Measurements from ENCODE around the gene BORCS6. TPM values are rescaled to one million over a fixed set of nuclear protein-coding genes. Genes with fewer than 3 reads are reported as not detected.

The BORCS6 gene
- total RNA-seq, 1 experiment from 2014 or later: 6.4 TPM

DNA sequence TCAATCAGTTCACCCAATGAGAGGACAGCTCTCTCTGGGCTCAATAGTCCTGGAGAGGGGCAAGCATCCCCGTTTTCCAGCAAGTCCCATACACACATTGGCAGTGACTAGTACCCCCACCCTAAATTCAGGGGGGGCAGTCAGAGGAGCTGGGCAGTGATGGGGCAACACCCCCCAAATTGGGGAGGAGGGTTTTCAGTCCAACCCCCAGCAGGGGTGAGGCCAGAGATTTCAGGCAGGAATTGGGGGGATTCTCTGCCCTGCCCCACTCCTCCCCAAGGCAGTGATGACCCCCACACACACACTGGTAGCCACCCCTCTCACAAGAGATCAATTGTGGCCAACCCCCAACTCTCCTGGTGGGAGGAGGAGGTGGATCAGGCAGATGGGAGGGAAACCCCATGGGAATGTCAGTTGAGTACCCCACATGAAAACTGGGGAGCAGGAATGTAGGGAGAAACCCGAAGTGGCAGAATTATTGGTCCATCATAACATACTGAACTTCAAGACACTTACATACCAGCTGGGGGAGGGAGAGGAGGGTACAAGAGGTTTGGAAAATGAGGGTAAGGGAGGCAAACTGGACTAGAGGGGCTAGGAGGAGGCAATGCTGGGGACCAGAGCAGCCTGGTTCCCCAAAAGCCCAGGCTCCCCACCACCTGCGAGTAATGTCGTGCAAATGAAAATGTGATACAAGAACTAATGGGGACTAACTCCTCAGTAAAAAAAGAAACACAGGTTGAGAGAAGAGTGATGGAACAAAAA, 30.3 kb downstream of the BORCS6 start:
- ChIA-PET POLR2A (interaction anchor here (9.4 kb wide), 1 partner anchor 13 kb away, joined by 95 read pairs; no protein-coding TSS in a partner anchor), CTCF (no interaction called here), RAD21 (ENCODE audit: low non-redundant PET in 1 of 2, low total read pairs in 2 of 2, uncharacterized antibody in 2 of 2, unreplicated experiment in 2 of 2) (interaction anchor here in 1 of 2 experiments (0.7 kb wide), 1 partner anchor 276 kb away, joined by 5 read pairs; no protein-coding TSS in a partner anchor)
- no peak for ATAC-seq
- H2AFZ ChIP-seq (ENCODE audit: low read depth, low read length, poor library complexity, severe bottlenecking): no peak overlapping the region
- TF ChIP-seq REST (IDR thresholded peaks at IDR 0.05; ENCODE audit: low read depth) (no peak), ELF1 (IDR thresholded peaks at IDR 0.05; ENCODE audit: borderline replicate concordance, low read depth) (no peak), TCF7L2 (IDR thresholded peaks at IDR 0.05; ENCODE audit: borderline replicate concordance, extremely low read depth, insufficient read depth, insufficient read length) (no peak), POLR2AphosphoS5 (IDR thresholded peaks at IDR 0.05; ENCODE audit: low read depth, low read length) (no peak), EGR1 (IDR thresholded peaks at IDR 0.05; ENCODE audit: low read depth) (no peak), JUND (IDR thresholded peaks at IDR 0.05) (no peak), SP1 (IDR thresholded peaks at IDR 0.05; ENCODE audit: low read depth) (no peak), SRF (IDR thresholded peaks at IDR 0.05; ENCODE audit: low read depth) (no peak), ZFX (IDR thresholded peaks at IDR 0.05) (no peak), EZH2phosphoT487 (IDR thresholded peaks at IDR 0.05; ENCODE audit: borderline replicate concordance) (no peak), YY1 (IDR thresholded peaks at IDR 0.05; ENCODE audit: extremely low read depth, insufficient replicate concordance, low read depth, low read length) (no peak), FOSL1 (IDR thresholded peaks at IDR 0.05; ENCODE audit: low read depth) (no peak), POLR2A (IDR thresholded peaks at IDR 0.05; ENCODE audit: borderline replicate concordance, extremely low read depth, insufficient read depth, insufficient read length) (no peak), ZBTB33 (IDR thresholded peaks at IDR 0.05; ENCODE audit: extremely low read depth, insufficient replicate concordance, low read length) (no peak), EZH2 (IDR thresholded peaks at IDR 0.05) (no peak)
- TF ChIP-seq, protein P1, sequence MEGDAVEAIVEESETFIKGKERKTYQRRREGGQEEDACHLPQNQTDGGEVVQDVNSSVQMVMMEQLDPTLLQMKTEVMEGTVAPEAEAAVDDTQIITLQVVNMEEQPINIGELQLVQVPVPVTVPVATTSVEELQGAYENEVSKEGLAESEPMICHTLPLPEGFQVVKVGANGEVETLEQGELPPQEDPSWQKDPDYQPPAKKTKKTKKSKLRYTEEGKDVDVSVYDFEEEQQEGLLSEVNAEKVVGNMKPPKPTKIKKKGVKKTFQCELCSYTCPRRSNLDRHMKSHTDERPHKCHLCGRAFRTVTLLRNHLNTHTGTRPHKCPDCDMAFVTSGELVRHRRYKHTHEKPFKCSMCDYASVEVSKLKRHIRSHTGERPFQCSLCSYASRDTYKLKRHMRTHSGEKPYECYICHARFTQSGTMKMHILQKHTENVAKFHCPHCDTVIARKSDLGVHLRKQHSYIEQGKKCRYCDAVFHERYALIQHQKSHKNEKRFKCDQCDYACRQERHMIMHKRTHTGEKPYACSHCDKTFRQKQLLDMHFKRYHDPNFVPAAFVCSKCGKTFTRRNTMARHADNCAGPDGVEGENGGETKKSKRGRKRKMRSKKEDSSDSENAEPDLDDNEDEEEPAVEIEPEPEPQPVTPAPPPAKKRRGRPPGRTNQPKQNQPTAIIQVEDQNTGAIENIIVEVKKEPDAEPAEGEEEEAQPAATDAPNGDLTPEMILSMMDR (IDR thresholded peaks at IDR 0.05 in 2 of 3, conservative IDR thresholded peaks at IDR 0.05 in 1 of 3; ENCODE audit: borderline replicate concordance in 1 of 3, insufficient read depth in 1 of 3, low read depth in 2 of 3, low read length in 2 of 3): no peak
- TF ChIP-seq, protein P2, sequence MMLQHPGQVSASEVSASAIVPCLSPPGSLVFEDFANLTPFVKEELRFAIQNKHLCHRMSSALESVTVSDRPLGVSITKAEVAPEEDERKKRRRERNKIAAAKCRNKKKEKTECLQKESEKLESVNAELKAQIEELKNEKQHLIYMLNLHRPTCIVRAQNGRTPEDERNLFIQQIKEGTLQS (IDR thresholded peaks at IDR 0.05): no peak
- no peaks in the 10 kb centered on the region for H3K27me3 ChIP-seq (ENCODE audit: insufficient read depth, low read length)
- H3K36me3 ChIP-seq (ENCODE audit: control insufficient read depth in 1 of 2, insufficient read depth in 2 of 2, low read length in 2 of 2): peaks cover 4 to 13% of the 10 kb centered on the region in 2 experiments; a peak in 3 of 4 replicates
- peaks cover 48 to 86% of the 10 kb centered on the region in 2 experiments for H3K4me1 ChIP-seq (ENCODE audit: control insufficient read depth in 1 of 2, insufficient read depth in 2 of 2, low read length in 2 of 2)
- no peak for DNase-seq (ENCODE audit: low read depth, low spot score)
- no peaks in the 10 kb centered on the region for H4K20me1 ChIP-seq (ENCODE audit: insufficient read depth)
- peak overlapping the region; percentile 12 for H3K27ac ChIP-seq (ENCODE audit: low read depth, low read length)
- H3K4me2 ChIP-seq (ENCODE audit: low read length): no peak overlapping the region
- H3K9me3 ChIP-seq (ENCODE audit: control insufficient read depth in 1 of 2, insufficient read depth in 1 of 2, low read depth in 1 of 2, low read length in 2 of 2): no peaks in the 10 kb centered on the region
- H3K4me3 ChIP-seq (replicated peaks in 1 of 2; ENCODE audit: low read depth in 1 of 2, low read length in 2 of 2): no peak overlapping the region
- peaks cover 48% of the 10 kb centered on the region for H3K79me2 ChIP-seq (ENCODE audit: insufficient read depth, low read length)
- intact Hi-C loops (cut with micrococcal nuclease): no loop called here
- BruUV-seq (replicated peaks): no TSS peak
- no peaks in the 10 kb centered on the region for H3K9me2 ChIP-seq (ENCODE audit: insufficient read depth)
- peak overlapping the region; percentile 4; the same call in 1 of the 2 replicates for H3K9ac ChIP-seq (ENCODE audit: low read length)
